ENCODE data around the gene SEC14L2. TPM values are rescaled to one million over a fixed set of nuclear protein-coding genes. Genes with fewer than 3 reads are reported as not detected.

The SEC14L2 gene
- polyA plus RNA-seq, 1 donor from 2014 or later, result 2.7 TPM

- peak; percentile 49 for TF ChIP-seq CTCF (IDR thresholded peaks at IDR 0.05; ENCODE audit: poor library complexity, severe bottlenecking)
- no peak for TF ChIP-seq RAD21 (conservative IDR thresholded peaks at IDR 0.05)
- no peak for TF ChIP-seq SMC3 (conservative IDR thresholded peaks at IDR 0.05; ENCODE audit: poor library complexity)
- TF ChIP-seq REST (IDR thresholded peaks at IDR 0.05; ENCODE audit: borderline replicate concordance), result no peak
- no peak overlapping the region for H3K9ac ChIP-seq (ENCODE audit: low read length)
- no peak overlapping the region for H3K27ac ChIP-seq (ENCODE audit: low read length)
- no peak overlapping the region for H3K4me2 ChIP-seq (ENCODE audit: low read length)
- no peaks in the 10 kb centered on the region for H3K9me3 ChIP-seq (ENCODE audit: low read length)
- H3F3A ChIP-seq (ENCODE audit: insufficient read depth, low read length, poor library complexity, severe bottlenecking), result no peaks in the 10 kb centered on the region
- no peaks in the 10 kb centered on the region for H3K9me2 ChIP-seq (ENCODE audit: insufficient read depth, low read length)
- no peaks in the 10 kb centered on the region for H3K79me2 ChIP-seq (replicated peaks; ENCODE audit: insufficient read depth, low read length)
- H3K4me3 ChIP-seq (ENCODE audit: low read length), result peak overlapping the region; percentile 93
- H4K20me1 ChIP-seq (ENCODE audit: insufficient read depth), result no peaks in the 10 kb centered on the region
- no peaks in the 10 kb centered on the region for H3K36me3 ChIP-seq (ENCODE audit: insufficient read depth, low read length)
- no peak overlapping the region for H2AFZ ChIP-seq (ENCODE audit: low read depth, low read length)
- no peaks in the 10 kb centered on the region for H3K27me3 ChIP-seq (ENCODE audit: insufficient read depth, low read depth, low read length)
These were observed 29.9 kb downstream of the SEC14L2 start for GRCh38 chr22:30426388-30427353.

- TF ChIP-seq EZH2 (IDR thresholded peaks at IDR 0.05; ENCODE audit: borderline replicate concordance, insufficient read depth, low read length, poor library complexity, severe bottlenecking) (no peak), CTCF (IDR thresholded peaks at IDR 0.05; ENCODE audit: poor library complexity, severe bottlenecking) (no peak), MXI1 (conservative IDR thresholded peaks at IDR 0.05; ENCODE audit: poor library complexity, severe bottlenecking) (no peak), POLR2AphosphoS5 (IDR thresholded peaks at IDR 0.05) (no peak), EP300 (conservative IDR thresholded peaks at IDR 0.05; ENCODE audit: poor library complexity, severe bottlenecking) (no peak), REST (IDR thresholded peaks at IDR 0.05; ENCODE audit: borderline replicate concordance) (no peak)
- H3K9me3 ChIP-seq (ENCODE audit: low read length), result no peaks in the 10 kb centered on the region
- no peaks in the 10 kb centered on the region for H3K27me3 ChIP-seq (ENCODE audit: insufficient read depth, low read depth, low read length)
- H2AFZ ChIP-seq (ENCODE audit: low read depth, low read length), result no peak overlapping the region
- no peak overlapping the region for H3K9ac ChIP-seq (ENCODE audit: low read length)
- no peaks in the 10 kb centered on the region for H3F3A ChIP-seq (ENCODE audit: insufficient read depth, low read length, poor library complexity, severe bottlenecking)
- H3K4me2 ChIP-seq (ENCODE audit: low read length), result no peak overlapping the region
- no peaks in the 10 kb centered on the region for H4K20me1 ChIP-seq (ENCODE audit: insufficient read depth)
- H3K36me3 ChIP-seq (ENCODE audit: insufficient read depth, low read length), result no peaks in the 10 kb centered on the region
- no peak overlapping the region for H3K27ac ChIP-seq (ENCODE audit: low read length)
- no peaks in the 10 kb centered on the region for H3K9me2 ChIP-seq (ENCODE audit: insufficient read depth, low read length)
- H3K79me2 ChIP-seq (replicated peaks; ENCODE audit: insufficient read depth, low read length), result no peaks in the 10 kb centered on the region
- no peak overlapping the region for H3K4me3 ChIP-seq (ENCODE audit: low read length)
These were observed 31.1 kb downstream of the SEC14L2 start for GRCh38 chr22:30427871-30428270.
